K562 (cell line): ENCODE results near the gene TAF1B. TPM values are rescaled to one million over a fixed set of nuclear protein-coding genes. Genes with fewer than 3 reads are reported as not detected.

Experiments used
- DLX4 ChIP-seq: fragments of 250-450 bp; sonication (Bioruptor Pico); IDR thresholded peaks from 2 replicates; pipeline ENCODE4 v1.6.1; 2021; ENCODE audit warnings: mild to moderate bottlenecking
- DPF2 ChIP-seq: fragments of 450-650 bp; IDR thresholded peaks from 2 replicates; pipeline ENCODE4 v1.6.1; 2016
- FOXJ2 ChIP-seq: fragments of 200-800 bp; sonication (Bioruptor generic); IDR thresholded peaks from 2 replicates; pipeline ENCODE4 v1.6.1; 2016; ENCODE audit warnings: missing genetic modification characterization, missing compliant biosample characterization
- SRSF3 ChIP-seq: fragments of 200-400 bp; formaldehyde crosslinking; IDR thresholded peaks from 2 replicates; pipeline ENCODE4 v1.6.1; 2016; ENCODE audit warnings: mild to moderate bottlenecking, low read length, moderate library complexity; ENCODE audit not compliant: insufficient read depth
- ZNF121 ChIP-seq: sonication (generic); formaldehyde crosslinking; conservative IDR thresholded peaks from 2 replicates; pipeline ENCODE4 v1.8.0; 2022; ENCODE audit warnings: missing genetic modification reagents
- ZNF398 ChIP-seq: fragments of 250-450 bp; sonication (Bioruptor Pico); IDR thresholded peaks from 2 replicates; pipeline ENCODE4 v1.8.0; 2021; ENCODE audit warnings: moderate library complexity, mild to moderate bottlenecking, inconsistent platforms
- polyA plus RNA-seq, 8 experiments: library from polyadenylated mRNA; depleted of rRNA in 4 of 8; stranded (reverse) in 5 of 8; unstranded in 3 of 8; fragments of >200 nt; fragmentation: Nextera tagmentation in 2 of 8; fragmentation: Illumina TruSeq in 1 of 8; extraction: Ambion mirVana in 2 of 8; extraction: Trizol in 1 of 8; gene quantifications; 2 replicates each; pipeline versions ENCODE4 v1.2.1 to v1.2.3, GENCODE V29; 2011 to 2014; ENCODE audit warnings: inconsistent platforms in 1 of 8, missing spikeins in 1 of 8
- total RNA-seq, 7 experiments: library from RNA; depleted of rRNA in 6 of 7; stranded (reverse); fragments of >200 nt in 6 of 7; fragmentation: Illumina TruSeq in 2 of 7; extraction: Trizol in 2 of 7; gene quantifications; 2 replicates each; pipeline versions ENCODE4 v1.2.1 to v1.2.3, GENCODE V29; 2011 to 2021; ENCODE audit warnings: low replicate concordance in 1 of 7
- TF ChIP-seq, protein P1 (sequence below): sonication (generic); formaldehyde crosslinking; IDR thresholded peaks from 2 replicates; pipeline ENCODE4 v1.8.1; 2022; ENCODE audit warnings: missing genetic modification reagents

Gene TAF1B
- total and polyA plus RNA-seq, 9 of the 15 experiments (the other 6 are each of a cell fraction or from before 2014, with no cell fraction given): 8.8 to 25.1 (median 17.3) TPM

- peak; percentile 76; the same call in 1 of the 2 replicates for TF ChIP-seq ZNF121 (CRISPR knock-in tag)
- no peak for TF ChIP-seq SRSF3
- TF ChIP-seq DPF2: no peak
- TF ChIP-seq, protein P1, sequence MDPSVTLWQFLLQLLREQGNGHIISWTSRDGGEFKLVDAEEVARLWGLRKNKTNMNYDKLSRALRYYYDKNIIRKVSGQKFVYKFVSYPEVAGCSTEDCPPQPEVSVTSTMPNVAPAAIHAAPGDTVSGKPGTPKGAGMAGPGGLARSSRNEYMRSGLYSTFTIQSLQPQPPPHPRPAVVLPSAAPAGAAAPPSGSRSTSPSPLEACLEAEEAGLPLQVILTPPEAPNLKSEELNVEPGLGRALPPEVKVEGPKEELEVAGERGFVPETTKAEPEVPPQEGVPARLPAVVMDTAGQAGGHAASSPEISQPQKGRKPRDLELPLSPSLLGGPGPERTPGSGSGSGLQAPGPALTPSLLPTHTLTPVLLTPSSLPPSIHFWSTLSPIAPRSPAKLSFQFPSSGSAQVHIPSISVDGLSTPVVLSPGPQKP (CRISPR knock-in tag): no peak
- no peak for TF ChIP-seq ZNF398 (CRISPR knock-in tag)
- TF ChIP-seq DLX4 (CRISPR knock-in tag): no peak
- no peak for TF ChIP-seq FOXJ2 (tag)
These were observed 786 bp downstream of the TAF1B start (continued) for GRCh38 chr2:9844036-9844483.
